GM11168 (cell line): ENCODE measurements around the gene PDP2.
"Not testable (repeated sequence)": the region's sequence is repeated elsewhere in the genome, so short reads cannot be mapped to it uniquely, and the experiment has no call there.

ENCODE experiments used
- in situ Hi-C: fragments of 300-500 bp; cut with MboI; formaldehyde crosslinking; loops from one replicate; pipeline ENCODE4 v1.12.0; 2022; ENCODE audit warnings: low sequenced_read_pairs; ENCODE audit not compliant: unreplicated experiment

PDP2 gene

GRCh38 chr16:66882702-66883101 is 2.4 kb downstream of the PDP2 start:
- in situ Hi-C loops = no loop called here

GRCh38 chr16:66885491-66885890 is 5.2 kb downstream of the PDP2 start:
- in situ Hi-C loops = no loop called here

- in situ Hi-C loops = no loop called here
These were observed 6.0 kb downstream of the PDP2 start for GRCh38 chr16:66886321-66886720.

GRCh38 chr16:66886914-66887313 is 6.6 kb downstream of the PDP2 start:
- in situ Hi-C loops = no loop called here

GRCh38 chr16:66888647-66889615 is 8.6 kb downstream of the PDP2 start:
- in situ Hi-C loops = no loop called here

- in situ Hi-C loops = no loop called here
These were observed 9.3 kb downstream of the PDP2 start for GRCh38 chr16:66889622-66890021.

GRCh38 chr16:66890799-66891198 is 10.5 kb downstream of the PDP2 start:
- in situ Hi-C loops = no loop called here

GRCh38 chr16:66891360-66891759 is 11.0 kb downstream of the PDP2 start:
- in situ Hi-C loops = no loop called here

- in situ Hi-C loops = no loop called here
These were observed 11.5 kb downstream of the PDP2 start for GRCh38 chr16:66891797-66892196.

GRCh38 chr16:66894055-66894454 is 13.7 kb downstream of the PDP2 start:
- in situ Hi-C loops = no loop called here

GRCh38 chr16:66894948-66895688 is 14.8 kb downstream of the PDP2 start:
- in situ Hi-C loops = no loop called here

- in situ Hi-C loops = no loop called here
These were observed 15.3 kb downstream of the PDP2 start for GRCh38 chr16:66895689-66895979.

- in situ Hi-C loops = no loop called here
These were observed 15.7 kb downstream of the PDP2 start for GRCh38 chr16:66895999-66896398.

GRCh38 chr16:66896682-66897081 is 16.4 kb downstream of the PDP2 start:
- in situ Hi-C loops = not testable (repeated sequence)

GRCh38 chr16:66898207-66898606 is 17.9 kb downstream of the PDP2 start:
- in situ Hi-C loops = no loop called here

GRCh38 chr16:66898933-66899309 is 18.6 kb downstream of the PDP2 start:
- in situ Hi-C loops = no loop called here

GRCh38 chr16:66899310-66899944 is 19.1 kb downstream of the PDP2 start:
- in situ Hi-C loops = no loop called here

GRCh38 chr16:66899945-66900710 is 19.8 kb downstream of the PDP2 start:
- in situ Hi-C loops = no loop called here

- in situ Hi-C loops = no loop called here
These were observed 20.6 kb downstream of the PDP2 start for GRCh38 chr16:66900721-66901441.

GRCh38 chr16:66901626-66902025 is 21.3 kb downstream of the PDP2 start:
- in situ Hi-C loops = no loop called here
